Measurements from ENCODE around the gene NRXN3.

Gene NRXN3

GRCh38 chr14:78228702-78229327, 58.6 kb downstream of the NRXN3 start:
- TF ChIP-seq CTCF (IDR thresholded peaks at IDR 0.05) = no peak
- Mint-ChIP-seq H3K4me1 (peaks cover 13% of the 10 kb centered on the region), H3K4me3 (no peak overlapping the region), H3K27me3 (ENCODE audit: low read depth, poor library complexity) (peaks cover 21% of the 10 kb centered on the region), H3K36me3 (ENCODE audit: low read depth) (no peaks in the 10 kb centered on the region), H3K27ac (no peak overlapping the region), H3K9me3 (peaks cover 4% of the 10 kb centered on the region)
- DNase-seq = no peak

- no peak for DNase-seq
- peaks cover 13% of the 10 kb centered on the region for H3K4me1 Mint-ChIP-seq
- H3K27me3 Mint-ChIP-seq (ENCODE audit: low read depth, poor library complexity) = peaks cover 24% of the 10 kb centered on the region
- peak overlapping the region; percentile 70 for H3K27ac Mint-ChIP-seq
- TF ChIP-seq CTCF (IDR thresholded peaks at IDR 0.05) = no peak
- no peak overlapping the region for H3K4me3 Mint-ChIP-seq
- no peaks in the 10 kb centered on the region for H3K36me3 Mint-ChIP-seq (ENCODE audit: low read depth)
- no peaks in the 10 kb centered on the region for H3K9me3 Mint-ChIP-seq
These were observed 62.2 kb downstream of the NRXN3 start for GRCh38 chr14:78232231-78233000.

- TF ChIP-seq CTCF (IDR thresholded peaks at IDR 0.05) = no peak
- no peak overlapping the region for H3K4me3 Mint-ChIP-seq
- no peaks in the 10 kb centered on the region for H3K36me3 Mint-ChIP-seq (ENCODE audit: low read depth)
- H3K4me1 Mint-ChIP-seq = peaks cover 3% of the 10 kb centered on the region
- no peak for DNase-seq
- no peaks in the 10 kb centered on the region for H3K9me3 Mint-ChIP-seq
- H3K27ac Mint-ChIP-seq = no peak overlapping the region
- H3K27me3 Mint-ChIP-seq (ENCODE audit: low read depth, poor library complexity) = peaks cover 18% of the 10 kb centered on the region
These were observed 68.0 kb downstream of the NRXN3 start for GRCh38 chr14:78238141-78238540.

- no peak for DNase-seq
- TF ChIP-seq CTCF (IDR thresholded peaks at IDR 0.05) = no peak
- no peaks in the 10 kb centered on the region for H3K9me3 Mint-ChIP-seq
- H3K4me1 Mint-ChIP-seq = no peaks in the 10 kb centered on the region
- H3K27me3 Mint-ChIP-seq (ENCODE audit: low read depth, poor library complexity) = peaks cover 20% of the 10 kb centered on the region
- H3K36me3 Mint-ChIP-seq (ENCODE audit: low read depth) = no peaks in the 10 kb centered on the region
- H3K27ac Mint-ChIP-seq = no peak overlapping the region
- H3K4me3 Mint-ChIP-seq = no peak overlapping the region
These were observed 70.4 kb downstream of the NRXN3 start for GRCh38 chr14:78240567-78240966.

- Mint-ChIP-seq H3K36me3 (ENCODE audit: low read depth) (no peaks in the 10 kb centered on the region), H3K9me3 (no peaks in the 10 kb centered on the region), H3K4me3 (no peak overlapping the region), H3K4me1 (no peaks in the 10 kb centered on the region), H3K27ac (no peak overlapping the region), H3K27me3 (ENCODE audit: low read depth, poor library complexity) (peaks cover 16% of the 10 kb centered on the region)
- TF ChIP-seq CTCF (IDR thresholded peaks at IDR 0.05) = no peak
- DNase-seq = no peak
These were observed 71.9 kb downstream of the NRXN3 start for GRCh38 chr14:78242086-78242485.

- no peaks in the 10 kb centered on the region for H3K9me3 Mint-ChIP-seq
- no peak for TF ChIP-seq CTCF (IDR thresholded peaks at IDR 0.05)
- H3K4me1 Mint-ChIP-seq = no peaks in the 10 kb centered on the region
These were observed 73.0 kb downstream of the NRXN3 start for GRCh38 chr14:78243187-78243586.

More at GRCh38 chr14:78243187-78243586, 73.0 kb downstream of the NRXN3 start:
- Mint-ChIP-seq H3K4me3 (no peak overlapping the region), H3K36me3 (ENCODE audit: low read depth) (no peaks in the 10 kb centered on the region), H3K27ac (no peak overlapping the region), H3K27me3 (ENCODE audit: low read depth, poor library complexity) (peaks cover 16% of the 10 kb centered on the region)
- DNase-seq = no peak

Data from nephron progenitor cell (in vitro differentiated cells).